IgD-negative memory B cell (primary cell): ENCODE measurements around the gene TRPC4. TPM values are rescaled to one million over a fixed set of nuclear protein-coding genes. Genes with fewer than 3 reads are reported as not detected.

Experiments
- H3K27ac Mint-ChIP-seq, 3 donors: one replicate each; pipeline ENCODE4 v1.8.0; 2020 to 2022; ENCODE audit warnings: mild to moderate bottlenecking in 3 of 3, mixed read lengths in 3 of 3, moderate library complexity in 1 of 3
- H3K27me3 Mint-ChIP-seq: one replicate; pipeline ENCODE4 v1.8.0; 2021; ENCODE audit warnings: mixed read lengths
- H3K36me3 Mint-ChIP-seq: one replicate; pipeline ENCODE4 v1.8.0; 2020; ENCODE audit warnings: mild to moderate bottlenecking, mixed read lengths
- H3K4me1 Mint-ChIP-seq, 3 donors: one replicate each; pipeline ENCODE4 v1.8.0; 2020 to 2022; ENCODE audit warnings: mixed read lengths in 3 of 3, mild to moderate bottlenecking in 1 of 3
- H3K4me3 Mint-ChIP-seq, 4 donors: one replicate each; pipeline ENCODE4 v1.8.0; 2020 to 2022; ENCODE audit warnings: mild to moderate bottlenecking in 4 of 4, mixed read lengths in 4 of 4, moderate library complexity in 3 of 4
- H3K9me3 Mint-ChIP-seq, 3 donors: one replicate each; pipeline ENCODE4 v1.8.0; 2020 to 2021; ENCODE audit warnings: mixed read lengths in 3 of 3, mild to moderate bottlenecking in 1 of 3
- polyA plus RNA-seq: library from polyadenylated mRNA; unstranded; fragments of 300-500 nt; fragmentation: Illumina TruSeq; gene quantifications from one replicate; pipeline ENCODE4 v1.2.3, GENCODE V29; 2021

TRPC4 gene
- not detected for polyA plus RNA-seq

GRCh38 chr13:37869756-37870488 is at the start of gene TRPC4:
Gene TRPC4, minus strand, starts transcription at chr13:37869772. Its CDS starts 86,439 bp downstream, at chr13:37783333.
- Mint-ChIP-seq H3K4me3 (no peak within 1 kb of the TSS), H3K36me3 (no peaks in the 10 kb centered on the region), H3K27me3 (peaks cover 16% of the 10 kb centered on the region), H3K9me3 (peaks cover 0 to 3% (median 3%) of the 10 kb centered on the region in 3 donors), H3K4me1 (no peaks in the 10 kb centered on the region), H3K27ac (peak within 1 kb of the TSS in 1 of 3 donors; percentile 47)

GRCh38 chr13:37918751-37919150 is 49.2 kb upstream of the TRPC4 start:
- H3K27ac Mint-ChIP-seq = no peak overlapping the region
- H3K4me1 Mint-ChIP-seq = no peaks in the 10 kb centered on the region
- no peaks in the 10 kb centered on the region for H3K27me3 Mint-ChIP-seq
- H3K9me3 Mint-ChIP-seq = peaks cover 0 to 3% (median 3%) of the 10 kb centered on the region in 3 donors
- H3K4me3 Mint-ChIP-seq = no peak overlapping the region
- no peaks in the 10 kb centered on the region for H3K36me3 Mint-ChIP-seq

- H3K4me1 Mint-ChIP-seq = no peaks in the 10 kb centered on the region
- no peaks in the 10 kb centered on the region for H3K27me3 Mint-ChIP-seq
- H3K36me3 Mint-ChIP-seq = no peaks in the 10 kb centered on the region
- peaks cover 0 to 3% (median 3%) of the 10 kb centered on the region in 3 donors for H3K9me3 Mint-ChIP-seq
- H3K27ac Mint-ChIP-seq = no peak overlapping the region
- no peak overlapping the region for H3K4me3 Mint-ChIP-seq
Observed at GRCh38 chr13:37918116-37918714, 48.6 kb upstream of the TRPC4 start.

GRCh38 chr13:37914781-37915391 is 45.3 kb upstream of the TRPC4 start:
- no peaks in the 10 kb centered on the region for H3K36me3 Mint-ChIP-seq
- H3K4me1 Mint-ChIP-seq = no peaks in the 10 kb centered on the region
- H3K9me3 Mint-ChIP-seq = peaks cover 0 to 5% (median 3%) of the 10 kb centered on the region in 3 donors

DNA sequence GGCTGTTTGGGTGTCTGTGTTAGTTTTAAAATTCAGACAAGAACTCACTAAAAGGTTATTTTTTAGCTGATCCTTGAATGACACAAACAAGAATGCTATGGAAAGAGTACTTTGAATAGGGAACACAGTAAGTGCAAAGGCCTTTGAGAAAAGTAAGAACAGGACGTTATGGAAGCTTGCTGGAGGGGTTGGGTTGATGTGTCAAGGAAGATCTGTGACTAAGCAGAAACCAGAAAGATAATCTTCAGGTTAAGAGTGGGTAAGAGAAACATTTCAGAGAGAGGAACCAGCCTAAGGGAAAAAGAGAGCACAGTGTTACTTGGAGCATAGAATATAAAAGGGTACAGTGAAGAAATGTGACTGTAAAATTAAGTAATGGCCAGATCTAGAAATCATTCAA is 41.2 kb upstream of the TRPC4 start:
- H3K36me3 Mint-ChIP-seq = no peaks in the 10 kb centered on the region

More at GRCh38 chr13:37914781-37915391, 45.3 kb upstream of the TRPC4 start:
- Mint-ChIP-seq H3K4me3 (no peak overlapping the region), H3K27me3 (no peaks in the 10 kb centered on the region), H3K27ac (no peak overlapping the region)

DNA sequence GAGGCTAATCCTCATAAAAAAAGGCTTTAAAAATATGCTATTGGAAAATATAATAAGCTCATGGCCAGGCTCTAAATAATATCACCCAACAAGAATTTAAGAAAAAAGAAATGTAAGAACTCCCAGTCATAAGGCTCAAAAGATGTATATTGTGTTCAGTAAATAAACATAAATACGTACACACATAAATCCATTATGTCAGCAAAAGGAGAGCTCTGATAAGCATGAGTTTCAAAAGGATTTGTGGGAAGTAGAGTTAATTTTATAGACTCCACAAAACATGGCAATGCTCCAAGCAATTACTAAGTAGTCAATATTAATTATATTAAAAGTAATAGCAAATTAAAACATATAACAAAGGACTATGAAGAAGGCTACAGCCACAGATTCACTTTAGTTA is 37.3 kb upstream of the TRPC4 start:
- Mint-ChIP-seq H3K27me3 (no peaks in the 10 kb centered on the region), H3K36me3 (no peaks in the 10 kb centered on the region), H3K9me3 (peaks cover 0 to 5% (median under 1%) of the 10 kb centered on the region in 3 donors), H3K4me1 (no peaks in the 10 kb centered on the region), H3K27ac (no peak overlapping the region), H3K4me3 (no peak overlapping the region)

More for the DNA sequence above, 41.2 kb upstream of the TRPC4 start:
- no peak overlapping the region for H3K4me3 Mint-ChIP-seq
- H3K9me3 Mint-ChIP-seq = peaks cover 0 to 5% (median 3%) of the 10 kb centered on the region in 3 donors
- H3K27ac Mint-ChIP-seq = no peak overlapping the region
- H3K27me3 Mint-ChIP-seq = no peaks in the 10 kb centered on the region
- H3K4me1 Mint-ChIP-seq = no peaks in the 10 kb centered on the region

DNA sequence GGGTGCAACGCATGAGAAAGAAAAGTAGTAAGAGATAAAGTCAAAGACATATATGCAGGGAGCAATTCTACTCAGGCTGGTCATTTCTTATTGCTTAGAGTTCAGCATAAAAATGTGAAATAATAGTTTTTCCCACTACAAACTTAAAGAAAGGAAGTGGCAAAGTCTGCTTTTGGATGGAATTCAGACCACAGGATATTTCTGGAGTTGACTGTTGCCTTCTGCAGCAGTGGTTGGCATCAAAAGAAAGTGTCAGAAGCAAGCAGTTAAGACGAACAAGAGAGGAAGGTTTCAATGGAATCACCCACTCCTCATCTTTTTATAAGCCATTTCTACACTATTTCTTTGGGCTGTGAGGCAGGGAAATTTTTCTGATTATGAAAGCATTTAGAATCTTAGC is 36.2 kb upstream of the TRPC4 start:
- Mint-ChIP-seq H3K9me3 (peaks cover 0 to 3% (median 3%) of the 10 kb centered on the region in 3 donors), H3K27me3 (no peaks in the 10 kb centered on the region), H3K4me1 (no peaks in the 10 kb centered on the region), H3K27ac (no peak overlapping the region), H3K36me3 (no peaks in the 10 kb centered on the region), H3K4me3 (no peak overlapping the region)

DNA sequence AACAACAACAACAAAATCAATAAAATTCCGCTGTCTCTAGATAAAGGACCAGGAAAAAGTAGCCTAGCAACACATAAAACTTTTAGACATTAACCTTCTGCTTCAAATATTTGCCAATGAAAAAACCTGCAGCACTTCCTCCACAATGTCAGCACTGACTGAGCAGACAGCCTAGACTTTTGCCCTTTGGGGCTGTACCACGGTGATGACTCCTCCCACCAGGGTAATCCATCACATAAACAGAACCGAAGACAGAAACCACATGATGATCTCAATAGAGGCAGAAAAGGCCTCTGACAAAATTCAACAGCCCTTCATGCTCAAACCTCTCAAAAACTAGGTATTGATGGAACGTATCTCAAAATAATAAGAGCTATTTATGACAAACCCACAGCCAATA is 30.2 kb upstream of the TRPC4 start:
- Mint-ChIP-seq H3K27me3 (no peaks in the 10 kb centered on the region), H3K27ac (no peak overlapping the region), H3K4me1 (no peaks in the 10 kb centered on the region), H3K36me3 (no peaks in the 10 kb centered on the region), H3K4me3 (no peak overlapping the region), H3K9me3 (peaks cover 0 to 3% (median 3%) of the 10 kb centered on the region in 3 donors)

DNA sequence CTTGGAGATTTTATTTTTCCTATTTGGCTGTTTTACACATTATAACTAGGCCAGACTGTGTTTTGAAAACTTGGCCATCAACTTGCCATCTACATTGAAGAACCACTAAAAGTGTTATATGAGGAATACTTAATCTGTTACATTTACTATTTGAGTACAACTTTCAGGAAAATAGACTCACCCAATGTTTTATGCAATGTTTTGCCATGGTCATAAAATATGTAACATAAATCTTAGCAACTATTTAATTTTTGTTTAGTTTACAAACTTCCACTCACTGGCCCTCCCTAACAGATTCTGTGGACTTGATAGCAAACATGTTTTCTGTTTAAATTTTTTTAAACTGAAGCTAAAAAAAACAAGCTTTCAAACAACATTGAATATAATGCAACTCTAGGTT is 23.7 kb upstream of the TRPC4 start:
- H3K9me3 Mint-ChIP-seq = no peaks in the 10 kb centered on the region
- H3K4me3 Mint-ChIP-seq = no peak overlapping the region
- no peaks in the 10 kb centered on the region for H3K4me1 Mint-ChIP-seq
- no peaks in the 10 kb centered on the region for H3K36me3 Mint-ChIP-seq
- H3K27ac Mint-ChIP-seq = no peak overlapping the region
- no peaks in the 10 kb centered on the region for H3K27me3 Mint-ChIP-seq

GRCh38 chr13:37889820-37890219 is 20.2 kb upstream of the TRPC4 start:
- Mint-ChIP-seq H3K4me1 (no peaks in the 10 kb centered on the region), H3K36me3 (no peaks in the 10 kb centered on the region), H3K27ac (no peak overlapping the region)

DNA sequence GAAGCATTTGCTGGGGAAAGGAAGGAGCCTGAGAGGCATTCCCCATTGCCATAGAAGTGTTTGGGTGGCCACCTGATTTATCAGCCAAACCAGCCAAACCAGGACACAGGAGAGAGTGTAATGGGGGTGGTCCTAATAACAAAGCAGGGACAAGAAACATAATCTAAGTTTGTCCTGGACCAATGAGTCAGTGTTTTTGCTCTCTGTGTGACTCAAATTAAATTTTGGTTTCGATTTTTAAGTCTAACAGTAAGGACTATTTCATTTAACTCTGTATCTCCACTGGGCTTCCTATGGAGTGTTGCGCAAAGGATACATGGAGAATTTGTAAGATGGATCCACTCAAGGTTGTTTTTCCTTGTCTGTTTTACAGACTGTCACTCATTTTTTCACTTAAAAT is 19.5 kb upstream of the TRPC4 start:
- Mint-ChIP-seq H3K36me3 (no peaks in the 10 kb centered on the region), H3K27me3 (no peaks in the 10 kb centered on the region), H3K4me3 (no peak overlapping the region), H3K9me3 (no peaks in the 10 kb centered on the region), H3K4me1 (no peaks in the 10 kb centered on the region), H3K27ac (no peak overlapping the region)

More at GRCh38 chr13:37889820-37890219, 20.2 kb upstream of the TRPC4 start:
- no peaks in the 10 kb centered on the region for H3K27me3 Mint-ChIP-seq
- H3K9me3 Mint-ChIP-seq = no peaks in the 10 kb centered on the region
- no peak overlapping the region for H3K4me3 Mint-ChIP-seq

- Mint-ChIP-seq H3K36me3 (no peaks in the 10 kb centered on the region), H3K4me3 (no peak overlapping the region), H3K4me1 (no peaks in the 10 kb centered on the region), H3K27ac (no peak overlapping the region), H3K9me3 (no peaks in the 10 kb centered on the region), H3K27me3 (no peaks in the 10 kb centered on the region)
Observed at GRCh38 chr13:37886879-37887278, 17.3 kb upstream of the TRPC4 start.

DNA sequence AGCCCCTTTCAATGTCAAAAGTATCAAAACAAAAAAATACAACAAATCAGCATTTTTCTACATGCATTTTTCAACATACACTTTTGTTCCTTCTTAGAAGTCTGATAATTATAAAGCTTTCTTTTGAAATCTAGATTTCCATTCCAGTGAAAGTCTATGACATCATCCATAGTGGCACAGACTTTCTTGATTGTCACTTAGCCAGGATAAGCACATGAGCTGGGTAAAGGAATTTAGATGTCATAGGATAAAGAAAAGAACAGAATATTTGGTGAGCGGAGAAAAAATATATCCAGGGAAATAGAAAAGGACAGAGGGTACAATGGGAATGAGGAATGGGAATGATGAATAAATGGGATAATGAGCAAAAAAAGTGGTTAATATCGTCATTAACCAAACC is 15.1 kb upstream of the TRPC4 start:
- Mint-ChIP-seq H3K9me3 (no peaks in the 10 kb centered on the region), H3K4me3 (no peak overlapping the region), H3K36me3 (no peaks in the 10 kb centered on the region), H3K27ac (no peak overlapping the region), H3K4me1 (no peaks in the 10 kb centered on the region), H3K27me3 (no peaks in the 10 kb centered on the region)

- no peaks in the 10 kb centered on the region for H3K4me1 Mint-ChIP-seq
- no peak overlapping the region for H3K27ac Mint-ChIP-seq
Observed at GRCh38 chr13:37884026-37884425, 14.5 kb upstream of the TRPC4 start.

GRCh38 chr13:37878921-37879320 is 9.3 kb upstream of the TRPC4 start:
- H3K4me3 Mint-ChIP-seq = no peak overlapping the region
- H3K27ac Mint-ChIP-seq = no peak overlapping the region
- no peaks in the 10 kb centered on the region for H3K36me3 Mint-ChIP-seq
- H3K27me3 Mint-ChIP-seq = peaks cover 1% of the 10 kb centered on the region
- no peaks in the 10 kb centered on the region for H3K4me1 Mint-ChIP-seq
- H3K9me3 Mint-ChIP-seq = peaks cover 0 to 3% (median 0%) of the 10 kb centered on the region in 3 donors

More at GRCh38 chr13:37884026-37884425, 14.5 kb upstream of the TRPC4 start:
- Mint-ChIP-seq H3K9me3 (no peaks in the 10 kb centered on the region), H3K36me3 (no peaks in the 10 kb centered on the region), H3K27me3 (no peaks in the 10 kb centered on the region), H3K4me3 (no peak overlapping the region)
